Epidermal melanocyte (primary cell): ENCODE measurements around the gene TMEM114.

Source experiments
- DNase-seq: peaks from one replicate; pipeline ENCODE4 v3.0.0; 2011; ENCODE audit warnings: low spot score; ENCODE audit not compliant: insufficient read length

TMEM114 gene

DNA sequence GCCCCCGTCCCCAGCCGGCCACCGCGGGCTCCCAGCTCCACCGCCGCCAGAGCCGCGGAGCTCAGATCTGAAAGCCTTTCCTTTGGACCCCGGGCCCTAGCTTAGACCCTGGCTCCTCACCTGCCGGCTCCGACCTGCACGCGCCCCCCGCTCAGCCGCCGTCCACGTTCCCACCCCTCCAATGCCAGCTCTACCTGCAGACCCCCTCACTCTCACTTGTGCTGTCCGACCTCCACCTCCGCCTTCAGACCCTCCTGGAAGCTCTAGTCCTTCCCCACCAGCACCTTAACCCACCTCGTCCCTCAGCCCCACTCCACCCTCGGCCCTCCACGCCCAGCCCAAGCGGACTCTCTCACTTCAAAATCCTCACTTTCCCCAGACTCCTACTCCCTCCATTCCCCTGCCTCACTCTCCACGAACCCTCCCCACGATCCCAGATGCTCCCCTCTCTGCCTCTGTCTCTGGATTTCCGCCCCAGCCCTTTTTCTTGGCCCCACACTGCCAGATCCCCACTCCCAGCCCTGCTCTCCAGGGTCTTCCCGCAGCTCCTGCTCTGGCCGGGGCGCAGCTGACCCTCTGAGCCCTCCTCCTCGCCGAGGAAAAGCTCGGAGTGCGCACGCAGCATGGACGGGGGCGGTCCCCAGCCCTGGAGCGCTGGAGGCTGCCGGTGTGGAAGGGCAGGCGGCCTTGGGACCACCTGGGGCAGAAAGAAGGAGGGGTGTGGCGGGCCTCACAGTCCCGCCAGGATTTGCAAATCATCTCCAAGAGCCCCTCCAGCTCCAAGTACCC lies at the start of gene TMEM114:
Gene TMEM114, minus strand, starts transcription at position 612 of the 789 bp plus-strand sequence. CDS start 673 bp downstream, outside the sequence.
- DNase-seq: no peak

DNA sequence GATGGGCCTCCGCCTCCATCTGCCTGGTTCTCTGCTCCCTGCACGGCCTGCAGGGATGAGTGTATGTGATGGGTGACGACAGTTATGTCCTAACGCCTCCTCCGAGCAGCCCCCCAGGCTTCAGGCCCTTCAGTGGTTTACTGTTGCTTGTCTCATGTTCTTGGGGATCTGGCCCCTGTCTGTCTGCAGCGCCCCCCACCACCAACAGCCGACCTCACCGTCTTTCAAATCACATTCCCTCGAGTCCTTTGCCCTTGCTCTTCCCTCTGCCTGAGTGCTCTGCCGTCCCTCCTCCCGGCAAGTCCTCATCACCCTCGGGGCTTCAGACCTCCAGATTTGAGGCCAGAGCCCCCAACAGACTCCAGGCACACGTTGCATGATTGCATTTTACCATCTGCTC lies 49.4 kb upstream of the TMEM114 start:
- no peak for DNase-seq

DNA sequence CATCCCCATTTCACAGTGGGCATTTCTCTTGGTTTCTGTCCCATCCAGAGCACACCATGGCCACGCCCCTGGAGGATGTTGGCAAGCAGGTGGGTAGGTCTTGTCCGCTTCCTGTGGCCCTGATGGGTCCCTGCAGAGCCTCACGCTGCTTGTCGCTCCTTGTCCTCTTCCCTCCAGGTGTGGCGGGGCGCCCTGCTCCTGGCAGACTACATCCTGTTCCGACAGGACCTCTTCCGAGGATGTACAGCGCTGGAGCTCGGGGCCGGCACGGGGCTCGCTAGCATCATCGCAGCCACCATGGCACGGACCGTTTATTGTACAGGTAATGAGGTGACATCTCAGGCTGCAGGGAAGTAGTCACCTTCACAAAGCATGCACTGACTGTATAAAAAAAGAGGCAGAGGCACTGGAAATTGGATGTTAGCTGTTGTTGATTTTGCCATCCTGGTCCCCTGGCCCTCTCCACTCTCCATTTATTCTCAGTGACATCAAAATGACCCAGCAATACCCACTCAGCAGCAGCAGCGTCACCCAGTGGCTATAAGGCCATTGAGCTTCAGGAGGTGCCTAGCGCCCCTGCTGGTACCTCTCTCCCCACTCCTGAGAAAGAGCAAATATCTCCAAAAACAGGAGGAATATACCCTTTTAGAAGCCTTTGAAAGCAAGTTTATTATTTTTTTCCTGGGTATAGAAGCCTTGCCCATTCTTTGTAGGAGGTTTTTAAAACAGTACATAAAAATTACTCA lies 44.9 kb upstream of the TMEM114 start:
- DNase-seq: no peak

DNA sequence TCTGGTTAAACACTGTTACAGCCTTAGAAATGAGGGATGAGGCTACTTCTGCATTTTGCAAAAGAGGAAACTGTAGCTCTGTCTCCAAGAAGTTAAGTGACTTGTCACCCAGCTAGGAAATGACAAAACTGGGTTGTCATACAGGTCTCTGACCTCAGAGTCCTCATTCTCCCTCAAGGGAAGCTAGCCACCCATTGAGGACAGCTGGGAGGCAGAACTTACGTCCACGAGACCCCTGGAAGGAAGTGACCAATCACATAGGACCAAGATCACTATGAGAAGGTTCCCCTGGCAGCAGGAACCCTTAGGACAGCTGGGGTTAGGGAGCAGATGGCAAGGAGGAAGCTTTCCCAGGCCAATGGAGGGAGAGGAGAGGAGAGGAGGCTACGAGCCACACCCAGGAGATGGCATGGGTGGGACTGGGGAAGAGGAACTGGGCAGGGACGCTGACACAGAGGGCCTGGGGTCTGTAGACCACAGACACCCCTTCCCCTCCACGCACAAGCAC lies 42.4 kb upstream of the TMEM114 start:
- no peak for DNase-seq

DNA sequence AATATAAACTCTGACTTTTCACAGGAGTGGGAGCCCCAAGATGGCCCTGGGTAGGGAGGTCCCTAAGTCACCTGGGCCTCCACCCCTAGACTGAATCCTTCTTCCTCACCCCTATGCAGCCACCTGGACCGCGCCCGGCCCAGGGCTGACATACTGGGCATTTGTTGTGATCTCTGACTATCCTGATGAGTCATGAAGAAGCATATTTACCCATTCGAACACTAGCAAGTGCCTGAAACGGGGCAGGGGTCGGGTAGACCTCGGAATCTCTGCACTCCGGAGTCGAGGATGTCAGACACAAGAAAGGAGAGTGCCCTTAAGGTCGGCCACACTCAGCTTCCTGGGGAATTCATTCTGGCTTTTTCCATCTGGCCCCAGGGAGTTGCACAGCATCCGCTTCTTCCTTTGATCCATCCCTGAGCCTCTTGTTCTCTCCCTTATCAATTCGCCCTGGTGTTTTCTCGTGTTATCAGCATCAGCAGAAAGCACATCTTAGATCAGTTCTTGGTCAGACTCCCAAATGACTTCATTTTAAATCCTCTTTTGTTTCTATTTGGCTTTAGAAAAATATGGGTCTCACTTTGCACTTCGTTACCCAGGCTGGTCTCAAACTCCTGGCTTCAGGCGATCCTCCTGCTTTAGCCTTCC lies 41.6 kb upstream of the TMEM114 start:
- no peak for DNase-seq

DNA sequence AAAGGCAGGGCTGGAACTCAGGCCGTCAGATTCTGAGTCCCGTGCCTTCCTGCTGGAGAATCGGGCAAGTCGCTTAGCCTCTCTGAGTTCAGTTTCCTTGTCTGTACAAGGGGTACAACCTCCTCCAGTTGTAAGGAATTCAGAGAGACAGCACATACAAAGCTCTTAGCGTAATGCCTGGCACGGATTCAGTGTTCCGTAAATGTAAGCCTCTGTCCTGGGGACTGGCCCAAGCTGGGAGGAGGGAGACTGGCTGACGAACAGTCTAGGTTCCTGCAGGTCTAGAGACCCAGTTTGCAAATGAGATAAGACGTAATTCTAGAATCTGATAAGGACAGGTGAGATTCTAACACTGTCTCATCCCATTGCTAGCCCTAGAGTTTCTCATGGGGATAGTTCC lies 41.1 kb upstream of the TMEM114 start:
- no peak for DNase-seq

DNA sequence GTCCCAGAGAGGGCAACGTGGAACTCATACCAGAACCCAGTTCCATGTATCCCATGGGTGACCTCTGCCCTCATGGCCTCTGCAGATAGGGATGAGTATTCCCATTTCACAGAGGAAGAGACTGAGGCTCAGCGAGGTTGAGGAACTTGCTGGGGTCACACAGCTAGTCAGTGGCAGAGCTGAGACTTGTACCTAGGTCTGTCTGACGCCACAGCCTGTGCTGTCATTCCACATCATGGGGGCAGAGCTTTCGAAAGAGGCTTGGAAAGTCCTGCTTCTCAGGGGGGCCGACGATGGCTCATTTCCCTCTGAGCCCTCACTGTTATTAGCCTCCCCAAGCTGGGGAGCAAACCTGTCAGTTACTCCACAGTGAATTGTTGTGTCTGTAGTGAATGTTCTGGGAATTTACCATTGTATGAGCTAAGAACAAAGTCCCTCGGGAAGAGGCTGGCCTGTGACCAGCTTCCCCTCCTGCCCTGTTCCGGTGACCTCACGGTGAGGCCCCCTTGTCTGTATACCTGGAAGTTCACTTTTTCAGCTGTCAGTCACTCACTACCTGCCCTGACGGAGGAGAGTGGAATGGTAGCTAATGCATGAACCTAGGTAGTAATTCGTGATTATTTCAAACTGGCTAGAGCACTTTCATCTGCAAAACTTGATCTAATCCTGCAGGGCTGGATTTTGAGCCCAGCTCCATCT lies 40.1 kb upstream of the TMEM114 start:
- no peak for DNase-seq

DNA sequence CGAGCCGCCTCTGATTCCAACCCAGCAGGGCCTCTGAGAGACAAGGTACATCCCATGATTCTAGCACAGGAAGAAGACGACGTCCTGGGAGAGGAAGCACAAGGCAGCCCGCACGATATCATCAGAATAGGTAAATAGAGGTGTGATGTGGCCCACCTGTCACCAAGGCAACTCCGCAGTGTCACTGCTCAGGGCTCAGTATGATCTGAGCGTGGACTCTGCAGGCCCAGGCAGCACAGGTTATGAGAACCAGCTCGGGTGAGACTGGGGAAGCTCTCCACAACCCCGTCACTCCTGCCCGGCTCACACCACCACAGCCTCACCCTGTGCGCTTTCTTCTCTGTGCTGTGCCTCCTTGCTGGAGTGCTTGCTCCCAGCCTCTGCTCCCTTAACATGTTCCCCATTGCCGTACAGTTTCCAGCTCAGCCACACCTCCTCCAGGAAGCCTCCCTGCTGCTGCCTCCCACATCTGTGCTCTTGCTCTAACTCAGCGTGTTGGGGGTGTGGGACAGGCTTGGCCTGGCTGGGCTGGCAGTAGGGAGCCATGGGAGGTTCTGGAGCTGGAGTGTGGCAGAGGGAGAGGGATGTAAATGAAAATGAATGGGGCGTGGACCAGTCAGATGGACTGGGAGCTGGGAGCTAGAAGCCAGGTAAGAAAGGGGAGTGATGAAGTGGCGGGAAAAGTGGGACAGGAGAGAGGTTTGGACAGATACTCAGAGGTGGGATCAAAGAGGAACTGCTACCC lies 38.8 kb upstream of the TMEM114 start:
- no peak for DNase-seq

DNA sequence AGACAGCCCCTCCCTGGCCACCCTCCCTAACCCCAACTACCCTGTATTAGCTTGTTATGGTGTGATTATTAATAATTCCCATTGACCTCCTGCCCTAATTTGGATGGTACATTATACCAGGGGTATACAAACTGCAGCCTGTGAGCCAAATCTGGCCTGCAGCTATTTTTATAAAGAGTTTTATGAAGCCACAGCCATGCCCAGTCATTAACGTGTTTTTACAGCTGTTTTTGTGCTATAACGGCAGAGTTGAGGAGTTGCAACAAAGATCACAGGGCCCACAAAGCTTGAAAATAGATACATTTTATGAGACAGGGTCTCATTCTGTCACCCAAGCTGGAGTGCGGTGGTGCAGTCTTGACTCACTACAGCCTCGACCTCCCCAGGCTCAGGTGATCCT lies 37.1 kb upstream of the TMEM114 start:
- no peak for DNase-seq

DNA sequence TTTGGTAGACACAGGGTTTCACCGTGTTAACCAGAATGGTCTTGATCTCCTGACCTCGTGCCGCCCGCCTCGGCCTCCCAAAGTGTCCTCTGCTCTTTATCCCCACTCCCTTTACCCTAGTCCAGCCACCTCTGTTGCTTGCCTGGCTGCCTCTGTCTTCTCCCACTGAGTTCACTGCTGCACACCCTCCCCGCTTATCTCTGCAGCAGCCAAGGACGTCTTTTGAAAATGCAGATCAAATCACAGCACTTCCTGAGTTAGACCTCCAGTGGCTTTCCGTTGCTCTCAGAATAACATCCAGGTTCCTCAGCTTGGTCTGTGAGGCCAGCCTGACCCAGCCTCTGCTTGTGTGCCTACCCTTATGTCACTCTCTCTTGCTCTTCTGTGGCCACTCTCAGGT lies 36.6 kb upstream of the TMEM114 start:
- no peak for DNase-seq

DNA sequence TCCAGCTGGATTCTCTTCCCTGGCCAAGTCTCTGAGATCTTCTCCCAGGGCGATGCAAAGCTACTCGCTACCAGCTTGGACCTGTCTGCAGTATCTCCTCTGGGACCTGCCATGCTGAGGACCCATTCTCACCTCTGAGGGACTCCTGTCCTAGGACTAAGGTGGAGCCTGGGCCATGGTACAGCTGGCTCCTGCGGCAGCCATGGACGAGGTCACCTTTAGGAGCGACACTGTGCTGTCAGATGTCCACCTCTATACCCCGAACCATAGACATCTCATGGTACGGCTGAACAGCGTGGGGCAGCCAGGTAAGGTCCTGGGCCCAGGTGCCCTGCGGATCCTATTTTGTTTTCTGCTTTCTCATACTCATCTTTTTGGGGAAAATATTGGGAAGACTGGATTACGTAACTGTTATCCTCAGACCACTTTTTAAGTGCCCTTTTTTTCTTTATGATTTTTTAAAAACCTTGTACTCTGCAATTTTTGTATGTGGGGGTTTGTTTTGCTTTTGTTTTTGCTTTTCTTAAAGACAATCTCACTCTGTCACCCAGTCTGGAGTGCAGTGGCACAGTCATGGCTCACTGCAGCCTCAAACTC lies 35.3 kb upstream of the TMEM114 start:
- DNase-seq: no peak

DNA sequence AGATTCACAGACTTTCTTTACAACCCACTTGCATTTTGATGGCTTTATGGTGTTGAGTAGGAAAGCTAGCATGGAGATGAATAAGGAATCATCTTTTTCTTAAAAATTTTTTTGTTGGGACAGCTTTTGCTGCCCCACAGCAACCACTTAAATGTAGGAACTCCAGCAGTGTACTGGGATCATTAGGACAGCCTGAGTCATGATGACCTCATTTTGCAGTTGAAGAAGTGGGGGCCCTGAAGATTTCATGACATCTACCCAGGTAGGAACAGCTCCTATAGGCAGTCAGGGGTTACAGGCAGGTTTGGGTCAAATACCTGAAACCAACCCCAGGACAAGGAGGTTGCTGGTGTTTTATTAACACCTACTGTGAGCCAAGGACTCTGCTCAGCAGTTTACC lies 33.3 kb upstream of the TMEM114 start:
- DNase-seq: no peak

DNA sequence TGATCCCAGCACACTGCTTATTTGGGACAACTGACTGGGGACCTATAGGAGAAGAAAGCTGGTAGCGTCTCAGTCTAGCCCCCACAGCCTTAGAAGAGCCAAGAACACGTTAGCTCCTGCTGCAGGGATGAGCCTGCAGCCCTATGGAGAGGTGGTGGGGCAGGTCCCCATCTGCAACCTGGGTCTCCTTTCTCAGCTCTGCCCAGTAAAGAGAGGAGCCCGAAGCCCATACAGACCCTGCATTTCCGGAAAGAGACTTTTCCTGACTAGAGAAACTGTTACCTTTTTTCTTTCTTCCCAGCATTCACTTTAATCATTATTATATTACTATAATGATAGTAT lies 32.0 kb upstream of the TMEM114 start:
- no peak for DNase-seq

DNA sequence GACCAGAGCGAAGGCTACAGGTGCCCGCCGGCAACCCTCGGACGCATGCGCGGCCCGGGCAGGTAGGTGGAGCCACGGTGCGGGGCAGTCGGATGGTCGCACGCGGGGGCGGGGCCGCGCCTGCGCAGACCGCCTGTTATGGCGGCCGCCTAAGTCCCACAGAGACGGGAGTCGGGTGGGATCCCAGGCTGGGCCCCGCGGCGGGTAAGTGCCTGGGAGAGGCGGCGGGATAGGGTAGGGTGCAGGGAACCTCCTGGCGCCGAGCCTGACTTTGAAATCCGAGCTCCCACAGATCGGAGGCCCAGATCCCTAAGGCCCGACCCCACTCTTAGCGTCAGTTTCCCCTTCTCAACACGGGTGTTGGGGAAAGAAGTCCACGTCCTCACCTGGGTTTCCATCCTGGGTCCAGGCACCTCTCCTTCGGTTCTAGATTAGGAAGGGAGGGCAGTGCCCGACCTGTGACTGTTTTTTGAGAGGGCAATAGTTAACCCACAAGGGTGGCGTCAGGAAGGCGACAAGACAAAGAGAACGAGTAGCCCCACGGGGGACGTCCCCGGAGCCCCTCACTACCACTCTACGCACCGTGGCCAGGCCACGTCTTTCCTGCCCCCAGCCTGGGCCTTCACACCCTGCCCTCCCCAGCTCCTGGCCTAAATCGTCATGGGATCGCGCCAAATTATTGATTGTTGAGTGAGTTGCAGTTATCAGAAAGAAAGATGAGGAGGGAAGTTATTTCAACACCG lies 31.4 kb upstream of the TMEM114 start, which contains the start of gene METTL22:
Gene METTL22, plus strand, starts transcription at position 127 of the 743 bp plus-strand sequence. CDS start 3,968 bp downstream, outside the sequence.
- peak; percentile 96 for DNase-seq

DNA sequence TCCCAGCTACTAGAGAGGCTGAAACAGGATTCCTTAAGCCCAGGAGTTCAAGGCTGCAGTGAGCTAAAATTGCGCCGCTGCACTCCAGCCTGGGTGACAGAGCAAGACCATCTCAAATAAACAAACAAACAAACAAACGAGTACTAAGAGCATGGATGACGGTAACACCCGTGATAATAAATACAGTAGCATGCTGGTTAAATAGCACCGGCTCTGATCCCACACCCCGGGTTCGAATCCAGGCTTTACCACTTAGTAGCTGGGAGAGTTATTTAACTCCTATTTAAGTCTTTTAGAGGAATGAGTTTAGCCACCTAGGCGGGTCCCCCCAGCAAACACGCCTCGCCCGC lies 30.9 kb upstream of the TMEM114 start:
- DNase-seq: no peak

DNA sequence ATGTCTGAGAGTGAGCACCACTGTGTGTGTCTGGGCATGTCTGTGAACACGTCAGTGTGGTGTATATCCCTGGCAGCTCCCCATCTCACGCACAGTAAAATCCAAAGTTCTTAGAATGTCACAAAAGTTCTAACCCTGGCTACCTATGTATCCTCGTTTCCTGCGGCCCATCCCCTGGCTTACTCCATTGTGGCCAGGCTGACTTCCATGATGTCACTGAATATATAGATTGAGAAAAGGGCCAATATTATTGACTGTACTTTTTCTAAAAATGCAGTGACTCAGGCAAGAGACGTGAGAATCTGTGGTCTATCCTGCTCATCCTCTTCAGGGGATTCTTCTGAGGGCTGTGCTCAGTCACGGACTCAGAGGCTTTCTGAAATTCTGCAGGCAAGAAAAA lies 30.2 kb upstream of the TMEM114 start:
- no peak for DNase-seq

DNA sequence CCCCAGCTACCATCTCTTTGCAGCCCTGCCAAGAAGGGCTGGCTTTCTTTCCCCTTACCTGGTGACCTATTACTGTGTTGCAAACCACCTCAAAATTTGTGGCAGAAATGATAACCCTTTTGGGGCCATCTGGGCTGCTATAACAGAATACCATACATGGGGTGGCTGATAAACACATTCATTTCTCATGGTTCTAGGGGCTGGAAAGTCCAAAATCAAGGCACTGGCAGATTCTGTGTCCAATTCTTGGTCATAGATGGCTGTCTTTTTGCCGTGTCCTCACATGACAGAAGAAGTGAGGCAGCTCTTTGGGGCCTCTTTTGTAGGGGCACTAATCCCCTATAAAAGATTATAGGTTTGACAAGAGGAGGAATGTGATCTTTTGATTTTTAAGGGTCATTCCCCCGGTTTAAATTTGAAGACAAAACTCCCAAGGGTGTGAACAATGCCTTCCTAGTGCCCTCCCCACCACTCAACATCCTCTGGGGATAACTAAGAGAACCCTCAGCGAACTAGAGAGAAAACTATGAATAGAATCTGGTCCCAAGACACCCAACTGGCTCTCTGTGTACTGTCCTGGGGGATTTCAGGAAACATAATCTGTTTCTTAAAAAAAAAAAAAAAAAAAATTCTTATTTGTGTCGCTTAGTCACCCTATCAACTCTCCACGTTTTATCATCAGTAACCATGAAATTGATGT lies 29.5 kb upstream of the TMEM114 start:
- DNase-seq: no peak

DNA sequence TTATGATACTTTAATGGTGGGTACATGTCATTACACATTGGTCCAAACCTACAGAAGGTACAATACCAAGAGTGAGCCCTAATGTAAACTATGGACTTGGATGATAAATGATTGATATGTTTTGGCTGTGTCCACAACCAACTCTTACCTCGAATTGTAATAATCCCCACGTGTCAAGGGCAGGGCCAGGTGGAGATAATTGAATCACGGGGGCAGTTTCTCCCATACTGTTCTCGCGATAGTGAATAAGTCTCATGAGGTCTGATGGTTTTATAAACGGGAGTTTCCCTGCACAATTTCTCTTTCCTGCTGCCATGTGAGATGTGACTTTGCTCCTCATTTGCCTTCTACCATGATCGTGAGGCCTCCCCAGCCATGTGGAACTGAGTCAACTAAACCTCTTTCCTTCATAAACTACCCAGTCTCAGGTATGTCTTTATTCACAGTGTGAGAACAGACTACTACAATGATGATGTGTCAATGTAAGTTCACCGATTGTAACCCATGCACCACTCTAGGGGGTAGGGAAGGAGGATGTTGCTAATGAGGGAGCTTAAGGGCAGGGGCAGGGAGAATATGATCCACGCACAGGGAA lies 24.2 kb upstream of the TMEM114 start:
- no peak for DNase-seq
